CD4-positive, CD25-positive, alpha-beta regulatory T cell (primary cell): ENCODE data around the gene MTCH1. TPM values are rescaled to one million over a fixed set of nuclear protein-coding genes. Genes with fewer than 3 reads are reported as not detected.
A peak's percentile ranks its signal among the peaks of the same experiment; 100 is the strongest.

ENCODE experiments used
- ATAC-seq, 2 donors: fragments of 150-1000 bp; cut with Tn5 transposase; one replicate each; pipeline ENCODE4 v1.10.0; 2021; ENCODE audit warnings: low read depth in 2 of 2, moderate number of reproducible peaks in 2 of 2, moderate library complexity in 1 of 2
- DNase-seq, 3 donors: peaks; one replicate each; pipeline versions ENCODE4 v3.0.0 to v3.0.0-alpha.2; 2012 to 2022; ENCODE audit warnings: mixed read lengths in 1 of 3
- H3K27ac ChIP-seq: one replicate; pipeline ENCODE4 v1.7.0; 2013; ENCODE audit warnings: mild to moderate bottlenecking, low read length; ENCODE audit not compliant: insufficient read depth, poor library complexity, severe bottlenecking
- H3K27me3 ChIP-seq: one replicate; pipeline ENCODE4 v1.7.0; 2013; ENCODE audit warnings: low read length; ENCODE audit not compliant: control insufficient read depth, insufficient read depth
- H3K36me3 ChIP-seq: one replicate; pipeline ENCODE4 v1.7.0; 2013; ENCODE audit warnings: mild to moderate bottlenecking, low read length, moderate library complexity; ENCODE audit not compliant: control insufficient read depth, insufficient read depth
- H3K4me1 ChIP-seq: 2 replicates; pipeline ENCODE4 v1.7.0; 2013; ENCODE audit warnings: mild to moderate bottlenecking, low read length; ENCODE audit not compliant: insufficient read depth, control insufficient read depth, poor library complexity, severe bottlenecking
- H3K4me3 ChIP-seq: one replicate; pipeline ENCODE4 v1.7.0; 2013; ENCODE audit warnings: low read depth, mild to moderate bottlenecking, low read length, moderate library complexity
- H3K9me3 ChIP-seq, 2 experiments: 1 replicate in 1 of 2; 2 replicates in 1 of 2; pipeline ENCODE4 v1.7.0; 2013; ENCODE audit warnings: low read length in 2 of 2, mild to moderate bottlenecking in 1 of 2, moderate library complexity in 1 of 2; ENCODE audit not compliant: control insufficient read depth in 2 of 2
- H3K27ac Mint-ChIP-seq, 3 donors: one replicate each; pipeline ENCODE4 v1.8.0; 2020 to 2022; ENCODE audit warnings: mild to moderate bottlenecking in 3 of 3, mixed read lengths in 3 of 3, moderate library complexity in 2 of 3
- H3K27me3 Mint-ChIP-seq: one replicate; pipeline ENCODE4 v1.8.0; 2022; ENCODE audit warnings: mild to moderate bottlenecking, mixed read lengths
- H3K36me3 Mint-ChIP-seq: one replicate; pipeline ENCODE4 v1.8.0; 2020; ENCODE audit warnings: mixed read lengths
- H3K4me1 Mint-ChIP-seq, 4 donors: one replicate each; pipeline ENCODE4 v1.8.0; 2020 to 2022; ENCODE audit warnings: mixed read lengths in 4 of 4, mild to moderate bottlenecking in 1 of 4
- H3K4me3 Mint-ChIP-seq, 4 donors: one replicate each; pipeline ENCODE4 v1.8.0; 2020 to 2022; ENCODE audit warnings: mild to moderate bottlenecking in 4 of 4, mixed read lengths in 4 of 4, moderate library complexity in 3 of 4
- H3K9me3 Mint-ChIP-seq, 7 donors: one replicate each; pipeline ENCODE4 v1.8.0; 2020 to 2022; ENCODE audit warnings: mixed read lengths in 7 of 7, mild to moderate bottlenecking in 3 of 7, moderate library complexity in 2 of 7
- polyA plus RNA-seq, 4 donors: library from polyadenylated mRNA; unstranded; fragments of 300-500 nt; fragmentation: Illumina TruSeq; gene quantifications; one replicate each; pipeline ENCODE4 v1.2.3, GENCODE V29; 2021
- total RNA-seq: library from RNA; stranded (reverse); gene quantifications from one replicate; pipeline ENCODE4 v1.2.3, GENCODE V29; 2022

Gene MTCH1
- total and polyA plus RNA-seq, 5 donors from 2014 or later: 83.9 to 220 (median 92.5) TPM

DNA sequence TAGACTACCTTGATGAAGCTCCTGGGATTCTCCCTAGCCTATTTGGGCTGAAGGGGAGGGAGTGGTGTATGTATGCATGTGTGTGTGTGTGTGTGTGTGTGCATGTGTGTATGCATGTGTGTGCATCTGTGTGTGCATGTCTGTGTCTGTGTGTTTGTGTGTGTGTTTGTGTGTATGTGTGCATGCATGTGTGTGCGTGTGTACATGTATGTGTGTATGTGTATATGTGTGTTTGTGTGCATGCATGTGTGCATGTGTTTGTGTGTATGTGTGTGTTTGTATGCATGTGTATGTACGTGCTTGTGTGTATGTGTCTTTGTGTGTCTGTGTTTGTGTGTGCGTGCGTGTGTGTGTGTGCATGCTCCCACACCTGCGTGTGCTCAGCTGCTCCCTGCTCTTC is 34.8 kb upstream of the MTCH1 start:
- no peaks in the 10 kb centered on the region for H3K9me3 Mint-ChIP-seq
- no peaks in the 10 kb centered on the region for H3K36me3 ChIP-seq
- no peaks in the 10 kb centered on the region for H3K9me3 ChIP-seq
- peaks cover 5 to 69% (median 51%) of the 10 kb centered on the region in 4 donors for H3K4me1 Mint-ChIP-seq
- DNase-seq (no peak), ATAC-seq (no peak)
- peak overlapping the region in 1 of 3 donors; percentile 94 for H3K27ac Mint-ChIP-seq
- H3K4me3 Mint-ChIP-seq: no peak overlapping the region
- H3K4me3 ChIP-seq: no peak overlapping the region
- H3K27me3 Mint-ChIP-seq: no peaks in the 10 kb centered on the region
- H3K4me1 ChIP-seq: peaks cover 32% of the 10 kb centered on the region
- H3K27ac ChIP-seq: no peak overlapping the region
- no peaks in the 10 kb centered on the region for H3K27me3 ChIP-seq
- no peaks in the 10 kb centered on the region for H3K36me3 Mint-ChIP-seq

DNA sequence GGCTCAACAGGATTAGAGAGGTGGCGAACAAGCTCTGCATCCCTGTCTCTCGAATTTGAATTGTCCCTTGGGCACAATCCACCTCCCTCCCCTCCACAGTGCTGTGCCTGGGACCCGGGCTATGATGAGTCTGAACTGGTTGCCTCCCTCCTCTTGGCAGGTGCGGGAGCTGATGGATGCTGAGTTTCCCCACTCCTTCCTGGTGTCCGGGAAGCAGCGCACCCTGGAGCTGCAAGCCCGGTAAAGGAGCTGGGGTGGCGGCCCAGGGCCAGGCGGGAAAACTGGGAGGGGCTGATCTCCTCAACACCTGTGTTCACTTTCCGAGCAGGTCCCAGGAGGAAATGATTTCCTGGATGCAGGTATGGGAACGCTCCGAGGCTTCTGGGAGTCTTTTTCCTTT is 34.4 kb upstream of the MTCH1 start:
- Mint-ChIP-seq H3K27ac (peak overlapping the region in 2 of 3 donors; percentile 36 to 74), H3K4me3 (no peak overlapping the region), H3K4me1 (peaks cover 5 to 66% (median 51%) of the 10 kb centered on the region in 4 donors), H3K27me3 (no peaks in the 10 kb centered on the region), H3K36me3 (no peaks in the 10 kb centered on the region), H3K9me3 (no peaks in the 10 kb centered on the region)
- Histone ChIP-seq H3K4me3 (no peak overlapping the region), H3K27ac (no peak overlapping the region), H3K9me3 (no peaks in the 10 kb centered on the region), H3K27me3 (no peaks in the 10 kb centered on the region), H3K36me3 (no peaks in the 10 kb centered on the region), H3K4me1 (peaks cover 32% of the 10 kb centered on the region)
- DNase-seq (no peak), ATAC-seq (no peak)

DNA sequence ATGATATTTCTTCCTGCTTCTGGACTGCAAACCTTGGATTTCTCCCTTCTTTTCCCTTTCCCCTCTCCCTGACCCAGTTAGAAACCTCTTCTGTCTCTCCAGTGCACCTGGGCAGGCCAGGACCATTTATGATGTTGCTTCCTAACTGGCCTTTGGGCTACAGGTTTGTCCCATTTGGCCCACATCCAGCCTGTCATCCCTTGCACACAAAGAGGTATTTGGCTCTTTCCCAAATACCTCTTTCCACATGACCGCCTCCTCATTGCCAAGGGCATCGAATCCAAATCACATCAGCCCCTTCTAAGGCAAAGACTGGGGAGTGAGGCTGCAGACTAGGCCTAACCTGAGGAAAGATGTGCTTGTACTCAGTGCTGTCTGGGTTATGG is 33.1 kb upstream of the MTCH1 start:
- ATAC-seq: no peak
- no peaks in the 10 kb centered on the region for H3K27me3 Mint-ChIP-seq
- H3K4me3 Mint-ChIP-seq: peak overlapping the region in 2 of 4 donors; percentile 1 to 4
- Histone ChIP-seq H3K4me3 (no peak overlapping the region), H3K27me3 (no peaks in the 10 kb centered on the region), H3K4me1 (peaks cover 32% of the 10 kb centered on the region), H3K36me3 (no peaks in the 10 kb centered on the region), H3K27ac (no peak overlapping the region), H3K9me3 (no peaks in the 10 kb centered on the region)
- no peak for DNase-seq
- peak overlapping the region; percentile 66 to 86 (median 80) for H3K27ac Mint-ChIP-seq
- peaks cover 5 to 57% (median 44%) of the 10 kb centered on the region in 4 donors for H3K4me1 Mint-ChIP-seq
- no peaks in the 10 kb centered on the region for H3K36me3 Mint-ChIP-seq
- H3K9me3 Mint-ChIP-seq: no peaks in the 10 kb centered on the region

DNA sequence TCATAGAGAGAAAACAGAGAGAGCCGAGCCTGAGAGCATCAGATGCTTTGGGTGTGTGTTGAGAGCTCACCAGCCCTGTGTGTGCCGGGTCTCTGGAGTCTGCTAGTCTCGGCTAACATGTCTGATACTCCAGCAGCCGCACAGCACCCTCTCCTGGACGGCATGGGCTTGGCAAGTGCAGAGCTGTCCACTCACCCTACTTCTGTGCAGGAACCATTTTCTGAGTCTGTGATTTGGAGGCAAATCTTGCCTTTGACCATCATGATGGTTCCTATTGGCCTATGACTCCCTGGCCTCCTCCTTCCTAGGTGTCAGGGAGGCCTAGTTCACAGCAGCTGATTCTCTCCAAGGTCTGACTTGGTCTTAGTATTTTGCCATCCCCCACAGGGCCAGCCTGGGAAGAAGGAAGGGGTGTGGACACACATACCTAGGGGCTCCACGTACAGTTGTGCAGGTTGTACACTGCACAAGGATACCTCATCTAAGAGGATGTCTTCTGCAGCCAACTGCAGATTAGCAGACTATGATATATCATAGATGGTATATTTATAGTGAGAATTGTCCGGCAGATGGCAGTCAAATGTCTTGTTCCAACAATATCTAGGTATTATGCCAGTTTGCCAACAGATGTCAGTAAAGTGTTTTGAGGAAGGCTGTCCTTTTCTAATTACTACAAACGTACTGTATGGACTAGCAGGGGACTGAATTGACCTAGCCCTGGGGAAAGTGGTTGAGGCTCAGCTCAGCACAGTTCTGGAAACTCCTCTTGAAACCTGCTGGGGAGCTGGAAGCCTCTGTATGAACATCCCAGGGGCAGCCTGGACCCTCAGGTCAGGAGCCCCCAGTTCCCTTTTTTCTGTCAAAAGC is 32.4 kb upstream of the MTCH1 start:
- no peaks in the 10 kb centered on the region for H3K27me3 Mint-ChIP-seq
- H3K9me3 Mint-ChIP-seq: no peaks in the 10 kb centered on the region
- DNase-seq (peak; percentile 74 to 94 (median 87)), ATAC-seq (peak; percentile 89 to 91)
- peak overlapping the region in 3 of 4 donors; percentile 1 to 64 (median 22) for H3K4me3 Mint-ChIP-seq
- peaks cover 5 to 51% (median 39%) of the 10 kb centered on the region in 4 donors for H3K4me1 Mint-ChIP-seq
- Histone ChIP-seq H3K27me3 (no peaks in the 10 kb centered on the region), H3K4me1 (peaks cover 32% of the 10 kb centered on the region), H3K27ac (peak overlapping the region; percentile 34), H3K4me3 (peak overlapping the region; percentile 29), H3K9me3 (no peaks in the 10 kb centered on the region), H3K36me3 (no peaks in the 10 kb centered on the region)
- H3K27ac Mint-ChIP-seq: peak overlapping the region; percentile 66 to 86 (median 80)
- no peaks in the 10 kb centered on the region for H3K36me3 Mint-ChIP-seq

DNA sequence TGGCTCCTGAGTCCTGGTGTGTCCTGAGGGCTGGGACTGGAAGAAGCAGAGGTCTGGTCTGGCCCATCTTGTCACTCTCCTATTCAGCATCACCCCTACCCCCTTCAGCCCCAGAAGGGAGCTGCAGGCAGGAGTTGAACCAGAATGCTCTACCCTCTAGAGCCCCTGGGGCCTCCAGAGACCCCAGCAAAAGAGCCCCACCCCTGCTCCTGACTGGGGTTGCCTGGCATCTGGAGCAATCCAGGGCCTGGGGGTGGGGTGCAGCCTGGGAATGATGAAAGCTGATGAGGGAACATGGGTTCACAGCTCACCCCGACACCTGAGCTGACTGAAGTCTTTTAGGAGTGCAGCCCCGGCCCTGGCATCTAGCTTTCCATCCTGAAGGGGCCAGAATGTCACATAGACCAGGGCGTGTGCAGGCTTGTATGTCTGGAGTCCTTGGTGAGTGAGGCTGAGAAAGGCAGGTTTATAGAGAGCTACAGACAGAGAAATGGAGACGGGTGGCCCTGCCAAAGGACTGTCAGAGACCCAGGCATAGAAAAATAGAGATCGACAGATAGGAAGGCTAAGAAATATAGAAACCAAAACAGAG is 31.7 kb upstream of the MTCH1 start:
- Histone ChIP-seq H3K4me3 (no peak overlapping the region), H3K27ac (peak overlapping the region; percentile 34), H3K4me1 (peaks cover 31% of the 10 kb centered on the region), H3K27me3 (no peaks in the 10 kb centered on the region), H3K9me3 (no peaks in the 10 kb centered on the region), H3K36me3 (no peaks in the 10 kb centered on the region)
- H3K9me3 Mint-ChIP-seq: no peaks in the 10 kb centered on the region
- H3K27me3 Mint-ChIP-seq: no peaks in the 10 kb centered on the region
- peaks cover 5 to 44% (median 32%) of the 10 kb centered on the region in 4 donors for H3K4me1 Mint-ChIP-seq
- peak overlapping the region; percentile 1 to 86 (median 80) for H3K27ac Mint-ChIP-seq
- no peaks in the 10 kb centered on the region for H3K36me3 Mint-ChIP-seq
- no peak for DNase-seq
- peak overlapping the region in 2 of 4 donors; percentile 22 to 64 for H3K4me3 Mint-ChIP-seq
- ATAC-seq: no peak

DNA sequence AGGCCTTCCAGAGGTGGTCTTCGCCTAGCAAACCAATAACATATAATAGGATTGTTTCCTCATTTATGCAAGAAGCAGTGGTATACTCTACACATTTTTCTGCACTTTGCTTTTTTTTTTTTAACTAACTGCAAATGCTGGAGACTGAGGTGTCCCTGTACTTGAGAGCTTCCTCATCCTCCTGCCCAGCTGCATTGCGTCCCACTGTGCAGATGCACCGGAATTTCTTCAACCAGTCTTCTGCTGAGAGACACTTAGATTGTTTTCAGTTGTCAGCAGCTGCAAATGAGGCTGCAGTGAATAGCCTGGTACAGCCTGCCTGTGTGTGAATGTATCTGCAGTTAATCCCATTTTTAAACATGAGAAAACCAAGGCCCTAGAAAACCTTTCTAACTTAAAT is 31.0 kb upstream of the MTCH1 start:
- H3K9me3 Mint-ChIP-seq: no peaks in the 10 kb centered on the region
- Histone ChIP-seq H3K4me1 (peaks cover 24% of the 10 kb centered on the region), H3K27ac (no peak overlapping the region), H3K9me3 (no peaks in the 10 kb centered on the region), H3K27me3 (no peaks in the 10 kb centered on the region), H3K36me3 (no peaks in the 10 kb centered on the region), H3K4me3 (no peak overlapping the region)
- no peaks in the 10 kb centered on the region for H3K36me3 Mint-ChIP-seq
- H3K27ac Mint-ChIP-seq: no peak overlapping the region
- DNase-seq: no peak
- H3K4me1 Mint-ChIP-seq: peaks cover 5 to 37% (median 27%) of the 10 kb centered on the region in 4 donors
- ATAC-seq: no peak
- H3K4me3 Mint-ChIP-seq: peak overlapping the region in 1 of 4 donors; percentile 15
- H3K27me3 Mint-ChIP-seq: no peaks in the 10 kb centered on the region

DNA sequence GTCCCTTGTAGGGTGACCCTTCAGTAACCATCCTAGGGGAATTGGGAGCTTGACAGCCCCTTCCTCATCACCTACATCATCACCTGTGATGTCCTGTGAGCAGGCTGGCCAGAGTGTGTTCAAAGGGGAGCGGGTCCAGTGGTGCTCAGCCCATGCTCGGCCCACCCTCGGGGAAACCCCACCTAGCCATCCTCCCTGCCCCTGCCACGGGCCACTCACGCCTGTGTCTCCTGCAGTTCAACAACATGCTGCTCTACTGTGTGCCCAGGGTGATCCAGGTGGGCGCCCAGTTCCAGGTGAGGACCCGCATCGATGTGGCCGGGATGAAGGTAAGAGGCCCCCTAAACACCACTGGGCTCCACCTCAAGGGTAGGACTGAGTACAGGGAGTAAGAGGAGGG is 29.5 kb upstream of the MTCH1 start:
- H3K4me3 ChIP-seq: no peak overlapping the region
- H3K4me1 ChIP-seq: peaks cover 17% of the 10 kb centered on the region
- H3K27ac Mint-ChIP-seq: no peak overlapping the region
- no peak for ATAC-seq
- DNase-seq: no peak
- no peak overlapping the region for H3K27ac ChIP-seq
- no peak overlapping the region for H3K4me3 Mint-ChIP-seq
- peaks cover 0 to 23% (median 18%) of the 10 kb centered on the region in 4 donors for H3K4me1 Mint-ChIP-seq
- H3K27me3 ChIP-seq: no peaks in the 10 kb centered on the region
- H3K9me3 Mint-ChIP-seq: no peaks in the 10 kb centered on the region
- H3K36me3 Mint-ChIP-seq: no peaks in the 10 kb centered on the region
- H3K27me3 Mint-ChIP-seq: no peaks in the 10 kb centered on the region
- no peaks in the 10 kb centered on the region for H3K9me3 ChIP-seq
- no peaks in the 10 kb centered on the region for H3K36me3 ChIP-seq
